ENCODE measurements around the gene CERK.
"Not testable (repeated sequence)": the region's sequence is repeated elsewhere in the genome, so short reads cannot be mapped to it uniquely, and the experiment has no call there.

CERK gene

GRCh38 chr22:46646531-46647215 lies 91.4 kb downstream of the CERK start:
- no peak for DNase-seq (ENCODE audit: low read depth)

- not testable (repeated sequence) for DNase-seq (ENCODE audit: low read depth)
Observed at GRCh38 chr22:46642840-46643480, 95.1 kb downstream of the CERK start.

GRCh38 chr22:46641811-46642266 lies 96.2 kb downstream of the CERK start:
- DNase-seq (ENCODE audit: low read depth), result no peak

GRCh38 chr22:46640293-46641055 lies 97.6 kb downstream of the CERK start:
- DNase-seq (ENCODE audit: low read depth), result no peak

- DNase-seq (ENCODE audit: low read depth), result no peak
Observed at GRCh38 chr22:46639843-46640242, 98.2 kb downstream of the CERK start.

GRCh38 chr22:46638601-46639431 lies 99.2 kb downstream of the CERK start:
- DNase-seq (ENCODE audit: low read depth), result no peak

GRCh38 chr22:46637711-46638600 lies 100.1 kb downstream of the CERK start:
- no peak for DNase-seq (ENCODE audit: low read depth)

GRCh38 chr22:46636221-46637002 lies 101.6 kb downstream of the CERK start:
- DNase-seq (ENCODE audit: low read depth), result no peak

GRCh38 chr22:46635756-46636155 lies 102.3 kb downstream of the CERK start:
- no peak for DNase-seq (ENCODE audit: low read depth)

GRCh38 chr22:46634973-46635685 lies 102.9 kb downstream of the CERK start:
- DNase-seq (ENCODE audit: low read depth), result not testable (repeated sequence)

Data from CMK (cell line).